Anterior cingulate cortex (tissue), 58 donors: ENCODE measurements around the gene INTS6.
A peak's percentile ranks its signal among the peaks of the same experiment; 100 is the strongest.

Experiments
- DNase-seq, 58 donors: peaks; one replicate each; lab custom pipeline; 2025; lab: John Stamatoyannopoulos, UW

The INTS6 gene, protein sequence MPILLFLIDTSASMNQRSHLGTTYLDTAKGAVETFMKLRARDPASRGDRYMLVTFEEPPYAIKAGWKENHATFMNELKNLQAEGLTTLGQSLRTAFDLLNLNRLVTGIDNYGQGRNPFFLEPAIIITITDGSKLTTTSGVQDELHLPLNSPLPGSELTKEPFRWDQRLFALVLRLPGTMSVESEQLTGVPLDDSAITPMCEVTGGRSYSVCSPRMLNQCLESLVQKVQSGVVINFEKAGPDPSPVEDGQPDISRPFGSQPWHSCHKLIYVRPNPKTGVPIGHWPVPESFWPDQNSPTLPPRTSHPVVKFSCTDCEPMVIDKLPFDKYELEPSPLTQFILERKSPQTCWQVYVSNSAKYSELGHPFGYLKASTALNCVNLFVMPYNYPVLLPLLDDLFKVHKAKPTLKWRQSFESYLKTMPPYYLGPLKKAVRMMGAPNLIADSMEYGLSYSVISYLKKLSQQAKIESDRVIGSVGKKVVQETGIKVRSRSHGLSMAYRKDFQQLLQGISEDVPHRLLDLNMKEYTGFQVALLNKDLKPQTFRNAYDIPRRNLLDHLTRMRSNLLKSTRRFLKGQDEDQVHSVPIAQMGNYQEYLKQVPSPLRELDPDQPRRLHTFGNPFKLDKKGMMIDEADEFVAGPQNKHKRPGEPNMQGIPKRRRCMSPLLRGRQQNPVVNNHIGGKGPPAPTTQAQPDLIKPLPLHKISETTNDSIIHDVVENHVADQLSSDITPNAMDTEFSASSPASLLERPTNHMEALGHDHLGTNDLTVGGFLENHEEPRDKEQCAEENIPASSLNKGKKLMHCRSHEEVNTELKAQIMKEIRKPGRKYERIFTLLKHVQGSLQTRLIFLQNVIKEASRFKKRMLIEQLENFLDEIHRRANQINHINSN

DNA sequence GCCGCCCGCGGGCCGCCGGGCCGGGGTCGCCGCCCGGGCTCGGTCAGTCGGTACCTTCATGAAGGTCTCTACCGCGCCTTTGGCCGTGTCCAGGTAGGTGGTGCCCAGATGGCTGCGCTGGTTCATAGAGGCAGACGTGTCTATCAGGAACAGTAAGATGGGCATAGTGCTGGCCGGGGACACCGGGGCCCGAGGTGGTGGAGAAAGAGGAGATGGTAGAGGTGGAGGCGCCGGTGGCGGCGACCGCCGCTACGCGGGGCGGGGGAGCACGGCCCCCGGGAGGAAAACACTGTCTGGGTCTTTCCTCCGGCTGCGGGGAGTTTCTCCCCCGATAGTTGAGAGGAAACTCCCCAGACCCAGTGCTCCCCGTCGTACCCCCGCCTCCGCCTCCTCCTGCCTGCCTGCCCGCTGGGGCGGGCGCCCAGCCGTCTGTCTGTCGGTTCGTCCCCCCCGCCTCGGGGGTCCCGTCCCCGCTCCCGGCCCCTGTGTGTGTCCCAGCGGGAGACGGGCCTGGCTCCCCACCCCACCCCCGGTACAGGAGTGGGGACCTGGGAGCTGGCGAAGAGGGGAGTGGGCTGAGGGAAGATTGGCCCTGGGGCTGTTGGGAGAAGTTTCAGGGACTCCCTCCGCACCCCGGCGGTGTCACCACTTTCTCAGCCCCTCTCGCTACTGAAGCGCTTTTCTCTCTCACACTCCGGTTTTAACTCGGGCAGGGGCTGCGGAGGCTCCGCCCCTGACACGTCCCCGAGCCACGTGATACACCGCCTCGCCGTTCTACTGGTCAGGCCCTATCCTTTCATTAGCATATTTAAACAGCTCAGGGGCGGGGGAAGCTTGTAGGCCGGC is at the start of gene INTS6:
Gene INTS6, minus strand, starts transcription at position 676 of the 846 bp plus-strand sequence. Its CDS starts 511 bp downstream, at position 165.
- DNase-seq: peak in 57 of 58 donors; percentile 76 to 100 (median 100)

DNA sequence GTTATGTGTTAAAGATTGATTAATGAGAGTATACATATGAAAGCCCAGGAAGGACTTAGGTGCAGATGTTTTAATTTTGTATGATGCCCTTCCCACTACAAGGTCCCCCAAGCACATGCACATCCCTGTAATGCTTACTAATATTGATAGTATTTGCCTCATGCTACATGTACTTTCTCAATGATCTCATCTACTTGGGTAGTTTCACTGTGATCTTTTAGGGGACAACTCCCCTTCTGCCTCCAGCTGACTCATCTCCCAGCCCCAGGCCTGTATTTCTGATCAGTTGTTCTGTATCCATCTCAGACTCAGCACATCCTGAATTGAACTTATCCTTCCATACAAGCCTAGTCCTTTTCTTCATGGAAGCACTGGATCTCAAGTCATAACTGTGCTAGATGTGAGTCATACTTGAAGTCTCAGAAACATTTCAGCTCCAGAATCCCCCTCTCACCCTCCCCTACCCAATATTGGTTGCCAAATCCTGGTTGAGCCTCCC is 49.4 kb upstream of the INTS6 start:
- DNase-seq: no peak

DNA sequence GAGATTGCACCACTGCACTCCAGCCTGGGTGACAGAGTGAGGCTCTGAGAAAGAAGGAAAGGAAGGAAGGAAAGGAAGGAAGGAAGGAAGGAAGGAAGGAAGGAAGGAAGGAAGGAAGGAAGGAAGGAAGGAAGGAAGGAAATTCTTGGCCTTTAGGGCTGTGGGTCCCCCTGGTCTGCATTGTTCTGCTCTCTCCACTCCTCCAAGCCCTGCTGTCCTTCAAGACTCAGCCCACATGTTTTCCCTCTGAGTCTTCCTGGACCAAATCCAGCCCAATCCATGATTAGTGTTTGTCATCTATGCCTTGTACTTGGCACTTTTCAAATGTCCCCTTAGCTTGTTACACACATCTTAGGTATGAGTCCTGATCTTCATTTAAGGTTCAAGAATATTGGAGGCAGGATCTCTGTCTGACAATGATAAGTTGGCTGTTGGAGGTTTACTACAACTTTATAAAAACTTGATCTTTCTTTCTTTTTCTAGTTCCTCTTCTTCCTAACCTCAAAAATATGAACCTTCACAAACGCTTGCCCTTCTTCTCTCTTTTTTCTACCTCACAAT is 48.8 kb upstream of the INTS6 start:
- no peak for DNase-seq

DNA sequence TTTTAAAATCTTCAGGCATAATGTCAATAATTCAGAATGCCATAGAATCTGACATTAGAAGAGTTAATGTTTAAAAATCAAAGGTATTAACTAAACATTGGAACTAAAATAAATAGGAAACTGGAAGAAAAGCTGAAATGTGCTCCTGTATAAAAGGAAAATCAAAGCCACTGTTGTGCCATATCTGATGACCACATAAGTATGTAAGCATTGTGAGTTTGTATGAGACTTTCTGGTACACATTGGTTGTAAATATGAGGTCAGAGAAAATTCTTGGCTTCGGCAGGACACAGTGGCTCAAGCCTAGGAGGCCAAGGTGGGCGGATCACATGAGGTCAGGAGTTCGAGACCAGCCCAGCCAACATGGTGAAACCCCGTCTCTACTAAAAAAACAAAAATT is 48.3 kb upstream of the INTS6 start:
- DNase-seq: no peak

DNA sequence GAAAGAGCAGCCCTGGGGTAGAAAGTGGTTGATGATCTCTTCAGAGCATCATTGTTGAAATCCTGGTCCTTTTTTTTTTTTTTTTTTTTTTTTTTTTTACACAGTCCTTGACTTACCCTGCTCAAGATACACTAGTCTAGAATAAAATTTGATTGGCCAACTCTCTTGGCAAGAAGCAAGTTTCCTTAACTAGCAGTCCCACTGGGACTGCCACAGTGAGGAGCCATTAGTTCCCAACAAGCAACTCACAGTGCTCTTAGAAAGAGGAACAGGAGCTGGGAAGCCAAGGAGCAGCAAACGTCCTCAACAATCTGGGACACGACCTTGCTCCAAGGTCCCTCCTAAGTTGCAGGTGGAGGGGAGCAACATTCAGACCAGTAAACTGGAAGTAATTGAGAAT is 47.9 kb upstream of the INTS6 start:
- no peak for DNase-seq

DNA sequence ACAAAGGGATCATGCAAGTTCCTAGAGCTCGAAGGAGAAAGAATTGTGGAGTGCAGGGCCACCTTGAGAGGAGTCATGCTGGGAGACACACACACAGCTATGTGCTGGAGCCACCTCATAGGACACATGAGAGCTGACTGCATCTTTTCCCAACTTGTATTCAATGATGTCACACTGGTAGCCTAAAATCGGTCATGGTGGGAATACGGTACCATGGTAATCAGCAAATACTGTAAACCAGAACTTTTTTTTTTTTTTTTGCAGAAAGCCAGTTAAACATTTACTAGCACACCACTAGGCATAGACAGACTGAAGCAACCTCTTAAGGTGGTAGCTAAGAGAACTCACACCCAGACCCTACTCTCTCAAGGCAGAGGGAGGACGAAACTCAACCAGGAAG is 47.0 kb upstream of the INTS6 start:
- DNase-seq: no peak

DNA sequence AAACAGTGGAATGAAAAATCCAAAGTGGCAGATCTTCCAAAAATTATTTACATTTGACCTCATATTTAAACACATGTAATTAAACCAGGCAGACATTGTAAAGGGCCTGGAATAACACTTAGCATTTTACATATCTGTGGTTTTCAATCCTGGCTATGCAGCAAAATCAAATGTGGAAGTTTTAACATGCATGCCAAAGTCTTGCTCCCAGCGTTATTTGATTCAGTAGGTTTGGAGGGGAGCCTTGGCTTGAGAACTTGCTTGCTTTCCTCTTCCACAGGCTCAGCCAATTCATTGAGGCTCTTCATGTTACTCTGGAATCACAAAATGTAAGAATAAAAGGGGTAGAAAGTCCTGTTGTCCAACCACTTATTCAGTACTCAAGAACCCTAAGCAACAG is 42.5 kb upstream of the INTS6 start:
- no peak for DNase-seq

DNA sequence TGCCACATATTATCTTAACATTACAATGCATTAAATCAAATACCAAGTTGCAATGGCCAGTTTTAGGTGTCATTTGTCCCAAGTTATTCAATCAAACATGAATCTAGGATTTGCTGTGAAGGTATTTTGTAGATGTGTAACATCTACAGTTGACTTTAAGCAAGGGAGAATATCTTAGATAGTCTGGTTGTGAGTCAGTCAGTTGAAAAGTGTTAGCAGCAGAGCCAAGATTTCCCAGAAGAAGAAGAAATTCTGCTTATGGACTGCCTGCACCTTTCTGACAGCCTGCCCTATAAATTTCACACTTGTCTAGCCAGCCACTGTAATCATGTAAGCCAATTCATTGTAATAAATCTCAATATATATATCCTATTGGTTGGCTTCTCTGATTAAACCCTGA is 41.3 kb upstream of the INTS6 start:
- no peak for DNase-seq

DNA sequence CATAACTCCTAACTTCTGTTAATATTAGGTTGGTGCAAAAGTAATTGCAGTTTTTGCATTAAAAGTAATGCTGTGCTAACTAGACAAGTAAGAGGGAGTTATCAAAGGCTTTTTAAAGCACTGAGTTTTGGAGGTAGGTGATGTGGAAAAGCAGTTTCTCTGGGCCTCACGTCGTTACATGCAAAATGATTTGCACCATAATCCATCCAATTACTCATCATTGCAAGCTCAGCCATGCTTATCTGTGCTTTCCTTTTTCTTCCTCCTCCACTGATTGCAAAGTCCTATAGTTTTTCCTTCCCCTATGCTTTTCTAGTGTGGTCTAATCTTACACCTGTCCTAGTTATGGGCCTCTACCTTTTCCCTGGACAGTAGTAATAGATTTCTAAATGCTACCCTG is 35.4 kb upstream of the INTS6 start:
- no peak for DNase-seq

DNA sequence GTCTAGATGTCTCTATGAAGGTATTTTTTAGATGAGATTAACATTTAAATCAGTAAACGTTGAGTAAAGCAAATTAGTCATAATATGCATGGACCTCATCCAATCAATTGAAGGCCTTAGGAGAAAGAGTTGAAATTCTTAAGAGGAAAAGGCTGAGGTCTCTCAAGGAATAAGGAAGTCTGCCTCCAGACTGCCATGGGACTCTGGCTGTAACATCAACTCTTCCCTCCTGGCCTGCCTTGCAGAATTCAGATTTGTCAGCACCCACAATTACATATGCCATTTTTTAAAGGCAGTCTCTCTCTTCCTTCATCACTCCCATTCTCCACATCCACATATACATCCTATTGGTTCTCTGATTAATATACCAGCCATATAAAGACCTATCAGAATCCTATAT is 28.8 kb upstream of the INTS6 start:
- DNase-seq: no peak

DNA sequence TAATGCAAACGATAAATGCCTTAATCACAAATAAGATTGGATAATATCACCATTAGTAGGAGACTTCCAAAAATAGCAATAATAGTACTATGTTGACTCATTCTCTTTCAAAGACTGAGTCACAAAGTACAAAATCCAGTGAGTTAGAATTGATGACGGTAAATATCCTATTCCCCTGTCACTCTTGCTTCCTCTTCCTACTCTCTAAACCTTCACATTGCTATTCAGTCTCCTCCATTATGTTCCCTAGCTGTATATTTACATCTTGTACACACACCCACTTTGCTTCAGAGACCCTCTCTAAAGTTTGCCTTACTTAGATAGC is 26.3 kb upstream of the INTS6 start:
- no peak for DNase-seq

DNA sequence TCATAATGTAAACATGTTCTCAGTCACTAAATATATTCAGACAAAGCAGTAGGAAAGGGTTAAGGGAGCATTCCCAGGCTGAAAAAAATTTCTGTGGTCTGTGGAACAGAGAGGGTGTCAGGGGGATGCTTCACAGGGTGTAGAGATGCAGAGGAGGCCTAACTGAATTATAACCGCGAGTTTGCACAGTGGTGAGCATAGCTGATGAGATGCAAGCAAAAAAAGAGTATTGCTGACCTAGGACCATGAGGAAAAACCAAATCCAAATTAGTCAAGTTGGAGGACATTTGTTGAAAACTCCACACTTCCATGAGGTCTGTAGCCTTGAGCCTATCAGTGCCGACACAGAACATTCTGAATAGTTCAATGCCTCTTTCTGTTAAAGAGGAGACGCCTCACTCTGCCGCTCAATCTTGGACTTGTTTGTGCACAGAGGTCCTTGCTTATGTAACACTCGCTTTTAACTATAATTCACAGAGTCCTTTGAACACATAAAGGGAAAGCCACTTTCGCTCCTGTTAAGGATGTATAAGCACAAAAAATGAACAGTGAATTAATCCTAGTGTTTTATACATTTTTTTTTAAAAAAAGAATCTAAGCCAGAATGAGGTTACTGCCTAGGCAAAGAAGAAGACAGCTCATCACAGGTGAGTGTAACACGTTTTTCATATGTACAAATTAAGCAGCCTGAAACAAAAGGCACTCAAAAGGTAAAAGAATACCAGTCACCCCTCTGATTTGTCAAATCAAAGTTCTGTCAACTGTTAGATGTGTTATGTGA is 25.8 kb upstream of the INTS6 start:
- no peak for DNase-seq

DNA sequence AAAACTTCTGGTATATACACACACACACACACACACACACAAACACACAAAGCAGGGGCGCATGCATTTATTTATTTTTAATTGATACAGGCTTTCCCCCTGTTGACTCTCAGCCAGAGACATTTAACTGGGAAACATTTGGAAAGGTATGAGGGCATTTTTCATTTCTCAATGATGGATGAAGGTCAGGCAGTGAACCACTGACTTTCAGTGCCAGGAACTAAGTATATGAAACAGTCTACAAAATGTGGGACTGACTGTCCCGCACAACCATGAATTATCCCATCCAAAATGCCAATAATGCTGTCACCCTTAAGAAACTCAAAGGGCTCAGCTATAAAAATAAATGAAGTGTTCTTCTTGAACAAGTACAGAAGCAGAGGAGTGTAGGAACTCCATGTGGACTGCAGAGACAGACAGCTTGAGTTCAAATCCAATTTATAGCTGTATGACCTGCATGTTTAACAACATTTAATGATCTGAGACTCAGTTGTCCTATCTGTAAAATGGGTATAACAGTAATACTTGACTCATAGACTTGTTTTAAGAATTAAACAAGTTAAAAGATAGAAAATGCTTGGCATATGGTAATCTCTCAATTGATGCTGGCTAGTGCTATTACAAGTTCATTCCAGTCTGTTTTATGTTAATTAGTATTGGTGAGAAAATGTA is 25.0 kb upstream of the INTS6 start:
- no peak for DNase-seq

DNA sequence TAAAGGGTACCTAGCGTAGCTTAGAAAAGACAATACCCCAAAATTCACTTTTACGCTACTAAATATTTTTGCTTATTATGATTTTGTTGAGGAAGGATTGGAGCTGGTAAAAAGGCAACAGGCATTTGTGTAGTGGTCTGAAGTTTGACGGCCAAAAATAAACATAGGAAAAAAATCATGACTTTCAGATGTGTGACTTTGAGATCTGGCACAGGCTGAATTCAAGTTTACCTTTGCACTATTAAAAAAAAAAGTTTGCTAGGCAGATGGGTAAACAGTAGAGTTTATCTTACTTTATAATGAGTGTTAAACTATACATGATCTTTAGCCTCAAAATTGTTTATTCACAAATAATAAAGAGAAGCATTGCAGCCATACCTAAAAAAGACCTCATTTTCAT is 24.3 kb upstream of the INTS6 start:
- no peak for DNase-seq

DNA sequence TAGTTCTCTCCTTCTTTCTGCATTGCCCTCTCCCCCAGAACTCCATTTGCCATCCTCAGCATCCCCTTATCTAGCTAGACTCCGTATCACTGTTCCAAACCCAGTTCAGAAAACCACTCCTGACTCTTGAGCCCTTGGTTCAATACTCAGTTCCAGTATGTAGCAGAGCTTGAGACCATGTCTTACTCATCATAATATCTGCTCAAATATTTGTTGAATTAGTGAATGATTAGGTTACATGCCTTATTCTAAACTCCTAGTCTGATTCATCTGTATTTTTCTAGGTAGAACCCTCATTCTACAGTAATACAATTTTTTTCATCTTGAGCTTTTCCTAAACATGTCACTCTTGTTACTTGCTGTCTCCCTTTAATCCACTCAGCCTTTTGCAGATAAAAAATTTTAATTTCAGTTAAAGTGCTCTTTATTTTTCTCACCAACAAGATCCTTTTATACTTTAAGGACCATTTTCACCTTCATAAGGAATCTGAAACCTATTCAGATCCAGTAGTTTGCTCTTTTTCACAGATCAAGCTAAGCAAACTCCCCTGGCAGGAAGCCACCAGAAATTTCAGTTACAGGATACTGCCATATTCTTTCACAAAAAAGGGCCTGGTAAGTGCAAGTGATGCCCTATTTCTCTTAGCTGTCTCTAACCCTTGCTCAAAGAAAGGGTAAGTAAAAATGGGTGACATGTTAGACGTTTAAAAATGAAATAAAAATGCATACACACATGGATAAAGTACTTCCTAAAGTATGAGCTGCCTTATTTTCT is 23.1 kb upstream of the INTS6 start:
- no peak for DNase-seq

DNA sequence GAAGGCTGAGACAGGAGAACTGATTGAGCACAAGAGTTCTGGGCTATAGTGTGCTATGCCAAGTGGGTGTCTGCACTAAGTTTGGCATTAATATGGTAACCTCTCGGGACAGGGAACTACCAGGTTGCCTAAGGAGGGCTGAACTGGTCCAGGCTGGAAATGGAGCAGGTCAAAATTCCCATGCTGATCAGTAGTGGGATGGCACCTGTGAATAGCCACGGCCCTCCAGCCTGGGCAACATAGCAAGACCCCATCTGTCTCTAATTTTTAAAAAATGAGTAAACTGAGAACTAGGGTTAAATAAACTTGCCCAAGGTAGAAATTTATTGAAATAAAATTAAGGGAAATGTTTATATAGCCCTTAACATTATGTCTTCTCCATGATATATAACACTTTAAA is 17.0 kb upstream of the INTS6 start:
- no peak for DNase-seq

DNA sequence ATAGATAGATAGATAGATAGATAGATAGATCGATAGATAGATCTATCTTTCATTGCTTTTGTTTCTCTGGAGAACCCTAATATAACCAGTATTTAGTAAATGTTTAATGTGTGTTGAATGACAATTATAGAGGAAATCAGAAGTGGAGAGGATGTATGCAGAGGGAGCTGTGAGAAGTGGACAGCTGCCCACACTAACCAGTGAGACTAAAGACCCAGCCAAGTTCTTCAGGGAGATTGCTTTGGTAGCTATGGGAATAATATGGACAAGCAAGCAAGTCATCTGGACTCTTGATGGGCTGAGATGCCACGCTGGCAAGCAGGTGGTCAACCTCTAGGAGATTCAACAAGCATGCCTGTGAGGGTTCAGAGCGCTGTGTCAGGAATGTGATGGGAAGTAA is 14.9 kb upstream of the INTS6 start:
- DNase-seq: no peak

DNA sequence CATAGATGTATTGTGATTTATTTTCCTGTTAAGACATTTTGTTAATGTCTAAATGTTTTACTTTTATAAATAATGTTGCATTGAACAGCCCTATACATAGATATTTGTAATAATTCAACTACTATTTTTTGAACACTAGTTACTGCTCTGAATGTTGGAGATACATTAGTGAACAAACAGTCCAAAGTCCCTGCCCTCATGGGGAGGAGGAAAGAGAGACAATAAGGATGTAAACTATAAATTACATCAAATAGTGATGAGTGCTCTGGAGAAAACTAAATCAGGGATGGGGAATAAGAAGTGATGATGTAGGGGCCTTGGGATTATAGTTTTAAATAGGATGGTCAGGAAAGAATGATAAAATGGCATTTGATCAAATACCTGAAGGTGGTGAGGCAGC is 12.3 kb upstream of the INTS6 start:
- no peak for DNase-seq
